HG03520 (cell line): Measurements from ENCODE around the gene TNFRSF12A.

ENCODE experiments used
- ATAC-seq: cut with Tn5 transposase; IDR thresholded peaks from one replicate; pipeline ENCODE4 v1.9.1; 2021; ENCODE audit warnings: mild to moderate bottlenecking, moderate library complexity; ENCODE audit not compliant: unreplicated experiment

Gene TNFRSF12A

DNA sequence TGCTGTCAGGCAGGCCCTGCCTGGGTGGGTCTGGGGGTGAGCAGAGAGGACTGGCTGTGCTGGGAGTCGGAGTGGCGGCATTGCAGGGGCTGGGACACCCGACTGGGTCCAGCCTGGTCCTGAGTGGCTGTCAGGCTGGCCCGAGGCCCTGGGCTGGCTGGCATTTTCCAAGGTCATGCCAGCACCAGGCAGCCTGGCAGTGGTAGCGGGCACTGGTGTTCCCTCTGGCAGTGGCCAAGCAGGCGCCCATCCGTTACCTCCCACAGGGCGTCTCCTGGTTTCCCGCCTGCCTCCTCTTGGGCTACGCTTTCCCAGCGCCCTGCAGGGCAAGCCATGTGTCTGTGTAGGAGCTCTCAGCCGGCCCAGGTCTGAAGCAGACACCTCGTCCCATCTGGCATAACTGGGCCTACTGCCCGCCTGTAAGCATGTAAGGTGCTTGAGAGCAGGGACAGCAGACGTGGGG, 34.2 kb upstream of the TNFRSF12A start:
- no peak for ATAC-seq

DNA sequence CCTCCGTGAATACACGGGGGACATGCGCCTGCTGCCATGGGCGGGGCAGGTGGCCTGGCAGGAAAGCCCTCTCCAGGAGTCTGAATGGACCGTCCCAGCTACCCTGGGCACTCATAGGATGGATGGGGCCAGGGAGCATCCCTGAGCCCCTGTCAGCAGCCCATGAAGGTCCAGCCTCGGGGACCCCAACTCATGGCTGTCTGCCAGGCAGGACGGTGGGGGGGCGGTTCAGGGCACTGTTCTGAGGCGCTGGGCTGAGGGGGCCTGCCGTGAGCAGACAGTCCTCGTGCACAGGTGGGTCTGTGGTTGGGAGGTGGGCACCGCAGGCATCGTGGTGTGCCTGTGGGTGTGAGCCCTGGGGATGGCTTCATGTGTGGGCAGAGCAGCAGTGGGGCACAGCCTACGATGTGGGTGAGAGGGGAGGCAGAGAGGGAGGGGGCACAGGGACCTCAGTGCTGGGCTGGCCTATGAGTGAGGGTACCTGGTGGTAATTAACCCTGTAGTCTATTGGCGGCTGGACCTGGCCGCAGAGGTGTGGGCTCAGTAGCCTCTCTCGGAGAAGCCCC, 33.5 kb upstream of the TNFRSF12A start:
- no peak for ATAC-seq

- no peak for ATAC-seq
These were observed 32.9 kb upstream of the TNFRSF12A start for GRCh38 chr16:2987286-2987685.

DNA sequence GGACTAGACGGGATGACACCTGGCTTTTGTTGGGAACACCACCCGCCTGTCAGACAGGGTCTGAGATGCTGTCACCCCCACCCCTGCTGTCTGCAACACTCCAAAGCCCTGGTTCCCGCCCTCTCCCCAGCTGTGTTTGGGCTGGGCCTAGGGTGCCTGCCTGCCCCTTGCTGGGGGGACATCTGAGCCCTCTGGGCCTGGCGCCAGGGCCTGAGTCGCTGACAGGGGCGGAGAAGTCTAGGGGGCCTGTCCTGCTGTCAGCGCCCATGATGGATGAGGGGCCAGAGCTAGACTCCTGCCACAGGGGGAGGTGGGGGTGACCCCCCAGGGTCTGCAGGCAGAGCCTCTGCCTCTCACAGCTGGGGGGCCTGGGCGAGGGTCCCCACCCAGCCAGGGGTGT, 32.3 kb upstream of the TNFRSF12A start:
- no peak for ATAC-seq

- no peak for ATAC-seq
These were observed 31.5 kb upstream of the TNFRSF12A start for GRCh38 chr16:2988590-2989099.

GRCh38 chr16:2990891-2991290, 29.3 kb upstream of the TNFRSF12A start:
- ATAC-seq, result no peak

- no peak for ATAC-seq
These were observed 28.5 kb upstream of the TNFRSF12A start for GRCh38 chr16:2991566-2992261.

DNA sequence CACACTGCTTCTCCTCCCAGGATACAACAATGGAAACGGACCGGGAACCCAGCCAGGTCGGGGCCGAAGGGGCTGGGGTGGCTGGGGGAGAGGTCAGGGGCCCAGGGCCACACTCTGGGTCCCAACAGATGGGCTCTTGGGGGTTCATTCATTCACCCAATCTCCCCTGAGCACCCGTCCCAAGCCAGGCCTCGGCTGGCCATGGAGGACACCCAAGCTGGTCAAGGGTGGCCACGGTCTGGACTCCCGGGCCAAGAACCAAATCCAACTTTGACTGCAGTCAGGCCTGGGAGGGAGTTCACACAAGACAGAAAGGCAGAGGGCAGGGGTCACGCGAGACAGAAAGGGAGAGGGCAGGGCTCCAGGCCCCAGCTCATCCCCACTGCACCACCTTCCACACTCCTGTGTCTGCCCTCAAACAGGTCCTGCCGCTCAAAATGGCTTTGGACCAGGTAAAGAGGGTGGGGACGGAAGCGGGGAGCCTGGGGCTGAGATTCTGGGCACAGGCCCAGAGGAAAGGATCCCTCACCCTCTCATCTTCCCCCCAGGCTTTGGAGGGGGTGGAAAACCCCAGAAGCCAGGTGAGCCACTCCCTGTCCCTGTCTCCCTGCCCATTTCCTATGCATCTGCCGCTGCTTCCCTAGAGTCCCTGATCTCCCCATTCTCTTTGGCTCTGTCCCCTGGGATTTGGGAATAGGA, 27.6 kb upstream of the TNFRSF12A start:
- no peak for ATAC-seq

- ATAC-seq, result no peak
These were observed 23.9 kb upstream of the TNFRSF12A start for GRCh38 chr16:2996298-2996697.

DNA sequence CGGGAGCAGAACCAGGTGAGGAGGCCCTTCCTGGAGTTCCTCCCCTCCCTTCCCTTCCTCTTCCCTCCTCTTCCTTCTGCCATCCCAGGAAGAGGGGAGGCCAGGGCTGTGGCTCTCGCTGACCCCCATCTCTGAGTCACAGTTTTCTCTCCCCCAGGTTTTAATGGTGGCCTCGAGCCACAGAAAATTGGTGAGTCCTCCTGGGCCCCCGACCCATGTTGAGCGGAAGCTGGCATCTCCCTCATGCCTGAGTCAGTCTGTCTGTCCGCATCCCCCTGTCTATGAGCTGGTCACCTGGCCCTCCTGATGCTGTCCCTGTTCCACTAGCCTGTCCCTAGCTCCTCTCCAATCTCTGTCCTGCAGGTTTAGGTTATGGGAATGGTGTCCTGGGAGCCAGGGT, 20.2 kb upstream of the TNFRSF12A start:
- no peak for ATAC-seq

- no peak for ATAC-seq
These were observed 19.6 kb upstream of the TNFRSF12A start for GRCh38 chr16:3000540-3000939.

- no peak for ATAC-seq
These were observed 18.9 kb upstream of the TNFRSF12A start for GRCh38 chr16:3001316-3001715.

DNA sequence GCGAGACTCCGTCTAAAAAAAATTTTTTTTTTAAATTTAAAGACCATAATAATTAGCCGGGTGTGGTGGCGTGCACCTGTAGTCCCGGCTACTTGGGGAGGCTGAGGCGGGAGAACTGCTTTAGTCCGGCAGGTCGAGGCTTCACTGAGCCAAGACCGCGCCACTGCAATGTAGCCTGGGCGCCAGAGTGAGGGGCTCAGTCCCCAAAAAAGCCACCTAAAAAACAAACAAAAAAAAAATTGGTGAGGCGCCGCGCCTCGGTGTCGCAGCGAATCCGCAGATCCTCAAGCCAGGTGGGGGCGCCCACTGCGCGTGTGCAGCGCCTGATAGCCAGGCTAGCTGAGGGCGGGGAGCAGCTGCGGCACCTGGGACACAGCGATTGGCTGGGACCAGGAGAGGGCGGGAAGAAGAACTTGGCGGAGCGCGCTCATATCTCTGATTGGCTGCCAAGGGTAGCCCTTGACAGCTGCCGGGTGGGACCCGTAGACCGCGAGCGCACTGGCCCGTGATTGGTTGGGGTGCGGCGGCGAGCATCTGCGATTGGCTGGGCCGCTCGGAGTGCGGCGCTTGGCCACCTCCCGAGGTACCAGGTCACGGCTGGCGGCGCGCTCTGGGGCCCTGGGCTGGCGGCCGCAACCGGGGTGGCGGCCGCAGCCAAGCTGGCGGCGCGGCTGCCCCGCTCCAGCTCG, 16.4 kb upstream of the TNFRSF12A start:
- ATAC-seq, result peak; percentile 95

DNA sequence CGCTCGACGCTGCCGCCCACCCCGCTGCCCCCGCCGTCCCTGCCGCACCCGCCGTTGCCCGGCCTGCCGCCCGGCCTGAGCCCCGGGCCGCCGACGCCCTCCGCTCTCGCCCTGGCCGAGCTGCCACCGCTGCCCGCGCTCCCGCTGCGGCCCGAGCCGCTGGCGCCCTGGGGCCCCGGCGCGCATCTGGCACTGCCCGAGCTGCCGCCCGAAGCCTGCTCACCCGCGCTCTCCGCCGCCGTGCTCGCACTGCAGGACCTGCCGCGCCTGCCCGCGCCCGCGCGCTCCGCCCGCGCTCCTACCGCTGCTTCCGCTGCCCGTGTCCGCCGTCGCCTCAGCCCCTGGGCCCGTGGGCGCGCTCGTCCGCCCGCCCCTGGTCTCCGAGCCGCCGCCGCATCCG, 15.8 kb upstream of the TNFRSF12A start:
- peak; percentile 13 for ATAC-seq

DNA sequence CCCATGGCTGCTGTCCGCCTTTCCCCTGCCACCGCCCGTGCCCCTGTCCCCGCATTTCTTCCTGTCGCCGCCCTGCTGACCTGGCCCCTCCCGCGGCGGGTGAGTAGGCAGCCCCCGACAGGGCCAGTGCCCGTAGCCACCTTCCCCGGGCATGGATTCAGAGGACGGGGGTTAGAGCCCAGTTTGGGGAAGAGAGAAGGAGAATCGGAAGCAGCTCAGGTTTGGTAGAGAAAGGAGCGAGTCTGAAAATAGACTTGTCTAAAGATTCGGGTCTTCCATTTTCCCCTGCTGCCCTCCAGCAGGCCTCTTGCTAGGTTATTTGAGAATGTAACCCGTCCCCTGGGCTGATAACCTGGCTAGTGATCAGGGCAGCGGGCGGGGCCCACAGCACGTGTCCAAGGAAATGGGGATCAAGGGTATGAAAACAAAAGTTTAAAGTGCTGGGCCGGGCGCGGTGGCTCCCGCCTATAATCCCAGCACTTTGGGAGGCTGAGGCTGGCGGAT, 15.3 kb upstream of the TNFRSF12A start:
- no peak for ATAC-seq

DNA sequence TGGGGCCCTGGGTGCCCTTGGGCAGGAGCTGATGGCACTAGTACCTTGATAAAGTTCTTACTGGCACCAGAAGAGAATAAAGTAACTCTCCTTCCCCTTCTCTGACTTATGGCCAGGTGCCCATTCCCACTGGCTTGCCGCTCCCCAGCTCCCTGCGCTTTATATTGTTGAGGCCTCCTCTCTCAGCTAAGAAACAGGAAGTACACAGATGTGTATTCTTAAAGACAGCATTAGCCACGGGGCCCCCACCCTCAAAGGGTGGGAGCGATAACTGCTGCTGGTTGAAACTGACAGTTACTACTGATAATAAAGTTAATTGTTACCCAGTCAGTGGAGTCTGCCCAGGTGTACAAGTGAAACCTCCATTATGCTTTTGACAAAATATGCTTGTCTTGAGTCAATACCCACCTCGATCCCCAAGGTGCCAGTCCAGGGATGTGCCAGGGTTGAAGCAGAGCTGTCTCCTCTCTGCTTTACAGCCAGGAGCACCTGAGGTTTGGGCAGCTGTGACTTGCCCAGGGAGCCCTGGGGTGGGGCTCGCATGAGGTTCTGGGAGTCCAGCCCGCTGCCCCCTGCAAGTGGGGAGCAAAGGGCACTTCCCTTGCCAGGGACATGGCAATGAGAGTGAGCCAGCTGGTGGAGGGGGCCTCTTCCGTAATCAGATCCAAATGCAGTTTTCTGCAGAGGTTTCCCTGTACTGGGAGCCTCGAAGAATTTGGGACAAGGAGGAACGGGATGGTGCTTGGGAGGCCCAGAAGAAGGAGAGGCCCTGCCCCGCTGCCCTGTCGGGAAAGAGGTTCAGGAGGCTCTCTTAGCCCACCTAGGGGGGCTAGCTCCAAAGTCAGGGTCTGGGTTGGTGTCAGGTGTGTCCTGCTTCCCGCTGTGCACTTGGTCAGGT, 12.9 kb upstream of the TNFRSF12A start:
- no peak for ATAC-seq

DNA sequence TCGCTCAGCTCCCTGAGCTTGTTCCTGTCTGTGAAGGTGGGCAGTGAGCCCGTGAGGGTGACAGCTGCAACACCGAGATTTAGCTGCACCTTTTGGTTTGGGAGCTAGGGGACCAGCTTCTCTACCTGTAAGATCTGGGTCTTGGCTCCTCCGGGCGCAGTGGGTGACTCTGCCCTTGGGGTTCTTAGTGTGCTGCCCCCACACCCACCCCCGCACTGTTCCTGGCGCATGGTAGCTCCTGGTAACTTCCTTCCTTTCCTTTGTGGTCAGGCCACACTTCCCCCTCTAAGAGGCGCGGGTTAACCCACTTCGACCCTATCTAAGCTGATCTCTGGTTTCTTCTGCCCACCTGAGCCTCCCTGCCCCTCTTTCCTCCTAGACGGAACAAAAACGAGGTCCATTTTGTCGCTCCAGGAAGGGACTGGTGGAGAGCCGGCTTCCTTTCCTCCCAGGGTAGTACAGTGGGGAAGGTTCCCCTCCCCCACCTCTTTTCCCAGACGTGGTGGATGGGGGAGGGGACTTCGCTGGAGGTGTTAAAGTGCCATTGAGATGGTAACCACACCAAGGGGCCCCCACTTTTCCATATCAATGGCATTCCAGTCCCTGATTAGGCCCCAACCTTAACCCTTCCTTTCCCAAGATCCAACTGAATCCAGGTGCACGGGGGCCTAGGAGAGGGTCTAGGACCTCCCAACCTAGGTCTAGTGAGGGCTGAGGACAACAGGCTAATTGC, 12.0 kb upstream of the TNFRSF12A start:
- no peak for ATAC-seq

DNA sequence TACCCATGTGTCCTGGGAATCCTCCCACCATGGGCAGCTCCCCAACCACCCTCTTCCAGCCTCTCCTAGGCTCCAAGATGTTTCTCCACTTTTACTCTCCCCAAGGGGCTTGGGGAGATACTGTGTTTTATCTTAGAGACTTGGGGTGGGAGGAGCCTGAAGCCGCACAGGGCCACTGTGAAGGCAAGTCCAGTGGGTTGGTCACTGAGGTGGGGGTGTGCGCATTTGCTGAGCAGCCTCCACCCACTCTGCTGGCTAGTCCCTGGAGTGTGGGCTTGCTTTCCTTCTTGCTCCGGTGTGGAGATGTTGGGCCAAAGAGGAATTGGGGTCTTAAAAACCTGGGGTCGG, 11.5 kb upstream of the TNFRSF12A start:
- ATAC-seq, result no peak

- no peak for ATAC-seq
These were observed 10.4 kb upstream of the TNFRSF12A start for GRCh38 chr16:3009568-3010390.
